OCI-LY7 (cell line): Measurements from ENCODE around the gene KCNG4. TPM values are rescaled to one million over a fixed set of nuclear protein-coding genes. Genes with fewer than 3 reads are reported as not detected.

Experiments used
- Bru-seq: library from RNA; stranded (reverse); fragments of 400-500 nt; gene quantifications from one replicate; lab custom pipeline; 2021; lab: Mats Ljungman, UMichigan
- BruChase-seq, 2 experiments: library from RNA; stranded (reverse); fragments of 400-500 nt; gene quantifications; one replicate each; lab custom pipeline; 2021; lab: Mats Ljungman, UMichigan
- BruUV-seq: library from RNA; stranded (reverse); fragments of 400-500 nt; replicated peaks from 2 replicates; lab custom pipeline; 2021; lab: Mats Ljungman, UMichigan
- CTCF ChIA-PET: fragments of 300-600 bp; sonication (Branson Sonifier 250); formaldehyde crosslinking; loops from one replicate; lab custom pipeline; 2022; ENCODE audit warnings: antibody characterized with exemption; ENCODE audit not compliant: unreplicated experiment; lab: Charles Lee
- POLR2A ChIA-PET: fragments of 300-600 bp; sonication (Branson Sonifier 250); formaldehyde crosslinking; loops from one replicate; lab custom pipeline; 2022; ENCODE audit warnings: antibody characterized with exemption; lab: Charles Lee
- DNase-seq: peaks from one replicate; pipeline ENCODE4 v3.0.0-alpha.2; 2015; ENCODE audit warnings: low spot score
- H2AFZ ChIP-seq: fragments of 200-600 bp; sonication (generic), shearing (Covaris generic); 2 replicates; pipeline ENCODE4 v1.6.1; 2014; ENCODE audit warnings: mild to moderate bottlenecking, antibody characterized with exemption, low read length, moderate library complexity
- H3K27ac ChIP-seq: fragments of 200-600 bp; sonication (generic); 2 replicates; pipeline ENCODE4 v1.5.1; 2014; ENCODE audit warnings: mixed run types, low read depth, mild to moderate bottlenecking, moderate library complexity, low read length, inconsistent platforms; ENCODE audit not compliant: poor library complexity, severe bottlenecking
- H3K36me3 ChIP-seq: fragments of 200-600 bp; sonication (generic); 2 replicates; pipeline ENCODE4 v1.6.1; 2014; ENCODE audit warnings: mild to moderate bottlenecking, antibody characterized with exemption, low read length, moderate library complexity, mixed read lengths; ENCODE audit not compliant: insufficient read depth
- H3K4me1 ChIP-seq: fragments of 200-600 bp; sonication (generic); 2 replicates; pipeline ENCODE4 v1.5.1; 2014; ENCODE audit warnings: mild to moderate bottlenecking, low read length; ENCODE audit not compliant: insufficient read depth, poor library complexity, severe bottlenecking
- H3K4me2 ChIP-seq: fragments of 200-600 bp; sonication (generic); 2 replicates; pipeline ENCODE4 v1.6.1; 2014; ENCODE audit warnings: mild to moderate bottlenecking, low read length
- H3K4me3 ChIP-seq: fragments of 200-600 bp; sonication (generic); 2 replicates; pipeline ENCODE4 v1.5.1; 2014; ENCODE audit warnings: mild to moderate bottlenecking, low read depth, low read length; ENCODE audit not compliant: poor library complexity, severe bottlenecking
- H3K79me2 ChIP-seq: fragments of 200-600 bp; sonication (generic); 2 replicates; pipeline ENCODE4 v1.6.1; 2016; ENCODE audit warnings: low read depth, mild to moderate bottlenecking, low read length, moderate library complexity, mixed read lengths; ENCODE audit not compliant: insufficient read depth
- H3K9me2 ChIP-seq: fragments of 200-600 bp; sonication (generic); 2 replicates; pipeline ENCODE4 v1.6.1; 2016; ENCODE audit warnings: mild to moderate bottlenecking, low read length, mixed read lengths; ENCODE audit not compliant: insufficient read depth
- H3K9me3 ChIP-seq: fragments of 200-600 bp; sonication (generic); 2 replicates; pipeline ENCODE4 v1.6.1; 2014; ENCODE audit warnings: mild to moderate bottlenecking, mixed run types, low read length, mixed read lengths
- H4K20me1 ChIP-seq: fragments of 200-600 bp; sonication (generic); 2 replicates; pipeline ENCODE4 v1.6.1; 2014; ENCODE audit warnings: mild to moderate bottlenecking, antibody characterized with exemption, low read length, moderate library complexity, mixed read lengths; ENCODE audit not compliant: insufficient read depth
- EZH2phosphoT487 ChIP-seq: fragments of 200-600 bp; sonication (generic); IDR thresholded peaks from 2 replicates; pipeline ENCODE4 v1.6.1; 2018; ENCODE audit warnings: low read depth, borderline replicate concordance, mild to moderate bottlenecking, mixed run types, antibody characterized with exemption, low read length, moderate library complexity, mixed read lengths
- intact Hi-C: fragments of 100-400 bp; cut with micrococcal nuclease; formaldehyde crosslinking; loops from one replicate; pipeline ENCODE4 v1.10.0; 2022; ENCODE audit not compliant: unreplicated experiment
- long read RNA-seq: library from polyadenylated mRNA; stranded (forward); transcript quantifications from one replicate; pipeline ENCODE4 v2.0.0, GENCODE V29; 2022
- total RNA-seq, 2 experiments: library from RNA; depleted of rRNA in 1 of 2; stranded (reverse); fragments of >200 nt in 1 of 2; shearing (Covaris generic) in 1 of 2; gene quantifications; 2 replicates each; pipeline ENCODE4 v1.2.3, GENCODE V29; 2014 to 2022
- TF ChIP-seq, protein P1 (sequence below): fragments of 200-600 bp; sonication (generic); conservative IDR thresholded peaks from 2 replicates; pipeline ENCODE4 v1.5.1; 2014; ENCODE audit warnings: mild to moderate bottlenecking, antibody characterized with exemption, low read length, moderate library complexity, mixed read lengths

The KCNG4 gene
- not detected in 2 replicates for total RNA-seq (2014; rRNA removed; shearing (Covaris generic))
- total RNA-seq (2022), result not detected in 2 replicates
- not detected for Bru-seq, nascent RNA
- BruChase-seq, experiment 1, labeled RNA remaining after a 6-hour chase, result not detected
- BruChase-seq, experiment 2, labeled RNA remaining after a 2-hour chase, result not detected
- long read RNA-seq, result 0 reads

GRCh38 chr16:84239909-84240308 lies at the start of gene KCNG4:
Gene KCNG4, minus strand, starts transcription at chr16:84240012. Its CDS starts 2,527 bp downstream, at chr16:84237485.
- no peak for DNase-seq
- POLR2A ChIA-PET, result no interaction called here
- Histone ChIP-seq H3K9me3 (no peaks in the 10 kb centered on the region), H3K4me2 (no peak within 1 kb of the TSS), H3K4me1 (no peaks in the 10 kb centered on the region), H3K36me3 (no peaks in the 10 kb centered on the region), H3K9me2 (no peaks in the 10 kb centered on the region), H3K27ac (no peak within 1 kb of the TSS), H4K20me1 (no peaks in the 10 kb centered on the region), H3K4me3 (no peak within 1 kb of the TSS), H2AFZ (no peak within 1 kb of the TSS), H3K79me2 (no peaks in the 10 kb centered on the region)
- BruUV-seq, result no TSS peak
- intact Hi-C loops, result no loop called here
- TF ChIP-seq, protein P1, sequence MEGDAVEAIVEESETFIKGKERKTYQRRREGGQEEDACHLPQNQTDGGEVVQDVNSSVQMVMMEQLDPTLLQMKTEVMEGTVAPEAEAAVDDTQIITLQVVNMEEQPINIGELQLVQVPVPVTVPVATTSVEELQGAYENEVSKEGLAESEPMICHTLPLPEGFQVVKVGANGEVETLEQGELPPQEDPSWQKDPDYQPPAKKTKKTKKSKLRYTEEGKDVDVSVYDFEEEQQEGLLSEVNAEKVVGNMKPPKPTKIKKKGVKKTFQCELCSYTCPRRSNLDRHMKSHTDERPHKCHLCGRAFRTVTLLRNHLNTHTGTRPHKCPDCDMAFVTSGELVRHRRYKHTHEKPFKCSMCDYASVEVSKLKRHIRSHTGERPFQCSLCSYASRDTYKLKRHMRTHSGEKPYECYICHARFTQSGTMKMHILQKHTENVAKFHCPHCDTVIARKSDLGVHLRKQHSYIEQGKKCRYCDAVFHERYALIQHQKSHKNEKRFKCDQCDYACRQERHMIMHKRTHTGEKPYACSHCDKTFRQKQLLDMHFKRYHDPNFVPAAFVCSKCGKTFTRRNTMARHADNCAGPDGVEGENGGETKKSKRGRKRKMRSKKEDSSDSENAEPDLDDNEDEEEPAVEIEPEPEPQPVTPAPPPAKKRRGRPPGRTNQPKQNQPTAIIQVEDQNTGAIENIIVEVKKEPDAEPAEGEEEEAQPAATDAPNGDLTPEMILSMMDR, result no peak
- no peak for TF ChIP-seq EZH2phosphoT487
- CTCF ChIA-PET, result no interaction called here

- BruUV-seq, result no TSS peak
- TF ChIP-seq, protein P1, result no peak
- no peak for TF ChIP-seq EZH2phosphoT487
- DNase-seq, result no peak
- ChIA-PET POLR2A (no interaction called here), CTCF (interaction anchor here (0.6 kb wide), 1 partner anchor 201 kb away, joined by 3 read pairs; no protein-coding TSS in a partner anchor)
- no peak overlapping the region for H2AFZ ChIP-seq
- no peaks in the 10 kb centered on the region for H3K36me3 ChIP-seq
- H3K9me3 ChIP-seq, result no peaks in the 10 kb centered on the region
- H4K20me1 ChIP-seq, result no peaks in the 10 kb centered on the region
- intact Hi-C loops, result no loop called here
- H3K79me2 ChIP-seq, result no peaks in the 10 kb centered on the region
- H3K9me2 ChIP-seq, result no peaks in the 10 kb centered on the region
- no peak overlapping the region for H3K27ac ChIP-seq
- H3K4me3 ChIP-seq, result no peak overlapping the region
- no peaks in the 10 kb centered on the region for H3K4me1 ChIP-seq
- H3K4me2 ChIP-seq, result no peak overlapping the region
These were observed 49.1 kb upstream of the KCNG4 start for GRCh38 chr16:84288902-84289301.

DNA sequence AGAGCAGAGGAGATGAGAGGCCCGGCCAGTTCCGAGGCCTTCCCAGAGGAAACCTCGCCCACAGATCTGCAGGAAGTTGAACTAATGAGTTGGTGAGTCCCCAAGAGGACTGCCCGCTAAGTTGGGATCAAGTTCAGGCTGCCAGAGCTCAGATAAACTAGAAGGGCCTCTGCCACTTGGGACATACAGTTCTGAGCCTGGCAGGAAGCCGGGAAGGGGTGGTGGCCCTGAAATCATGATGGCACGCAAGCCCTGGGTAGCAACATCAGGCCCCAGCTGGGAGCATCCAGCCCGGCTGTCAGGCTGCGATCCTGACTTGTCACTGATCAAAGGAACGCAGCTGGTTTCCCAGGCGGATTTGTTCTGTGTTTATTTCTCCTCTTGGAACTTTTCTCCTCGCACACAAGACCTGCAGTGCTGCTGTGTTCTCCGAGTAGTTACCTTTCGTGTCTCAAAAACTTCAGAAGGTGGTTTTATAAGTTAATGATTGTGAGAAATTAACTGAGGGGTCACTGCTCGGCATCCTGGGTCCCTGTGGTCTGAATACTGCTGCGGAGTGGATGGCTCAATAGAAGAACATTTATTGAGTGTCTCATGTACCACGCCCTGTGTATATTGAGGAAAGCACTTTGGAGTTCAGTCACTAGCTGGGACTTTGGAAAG lies 46.9 kb upstream of the KCNG4 start:
- POLR2A ChIA-PET, result no interaction called here
- no peak overlapping the region for H3K27ac ChIP-seq
- TF ChIP-seq, protein P1, result no peak
- no peaks in the 10 kb centered on the region for H3K9me3 ChIP-seq
- H4K20me1 ChIP-seq, result no peaks in the 10 kb centered on the region
- no peak overlapping the region for H3K4me3 ChIP-seq
- H2AFZ ChIP-seq, result no peak overlapping the region
- intact Hi-C loops, result no loop called here
- H3K79me2 ChIP-seq, result no peaks in the 10 kb centered on the region
- H3K4me1 ChIP-seq, result no peaks in the 10 kb centered on the region
- H3K36me3 ChIP-seq, result no peaks in the 10 kb centered on the region
- H3K9me2 ChIP-seq, result no peaks in the 10 kb centered on the region
- BruUV-seq, result no TSS peak
- DNase-seq, result no peak
- CTCF ChIA-PET, result no interaction called here
- no peak overlapping the region for H3K4me2 ChIP-seq
